Measurements from ENCODE around the gene NANOG. TPM values are rescaled to one million over a fixed set of nuclear protein-coding genes. Genes with fewer than 3 reads are reported as not detected.
"Not testable (repeated sequence)": the region's sequence is repeated elsewhere in the genome, so short reads cannot be mapped to it uniquely, and the experiment has no call there.

The NANOG gene
- total and polyA plus RNA-seq, 2 donors (not counting 3 experiments of a cell fraction or from before 2014, with no cell fraction given): 0.03 TPM; not detected in 1

GRCh38 chr12:7848098-7848422, 58.9 kb downstream of the NANOG start:
- CTCF ChIA-PET: interaction anchor here (2.5 kb wide), 1 partner anchor 14 kb away, joined by 11 read pairs; no protein-coding TSS in a partner anchor
- H3K4me3 ChIP-seq (replicated peaks in 1 of 3; ENCODE audit: insufficient read depth in 1 of 3, low read depth in 1 of 3, low read length in 3 of 3); H3K4me2 ChIP-seq (ENCODE audit: insufficient read depth, low read length); dilution Hi-C loops (cut with MboI; ENCODE audit: extremely low pct_ligation_motif_present, low sequenced_read_pairs); H4K20me1 ChIP-seq (replicated peaks; ENCODE audit: control insufficient read depth, extremely low read depth, insufficient read depth, low read length); H3K27me3 ChIP-seq (ENCODE audit: control insufficient read depth in 2 of 2, insufficient read depth in 2 of 2, low read length in 2 of 2); BruUV-seq (replicated peaks); H3K27ac ChIP-seq (ENCODE audit: insufficient read depth, low read depth, low read length); POLR2A ChIA-PET; H2AFZ ChIP-seq (ENCODE audit: low read depth, low read length); H3K36me3 ChIP-seq (ENCODE audit: control insufficient read depth in 2 of 2, extremely low read depth in 1 of 2, insufficient read depth in 2 of 2, low read length in 2 of 2); H3K9me1 ChIP-seq (replicated peaks; ENCODE audit: control insufficient read depth, extremely low read depth, insufficient read depth, low read length); H3K9me3 ChIP-seq (replicated peaks; ENCODE audit: control insufficient read depth, insufficient read depth, low read length); H3K79me2 ChIP-seq (ENCODE audit: control insufficient read depth, insufficient read depth, low read length); intact Hi-C loops (cut with micrococcal nuclease): not testable (repeated sequence)
- H3K9ac ChIP-seq (replicated peaks; ENCODE audit: extremely low read depth, insufficient read depth, low read length): peak overlapping the region; percentile 9
- FAIRE-seq (peak; percentile 75), DNase-seq (ENCODE audit: low read depth, low spot score) (peak; percentile 19)
- peaks cover 15% of the 10 kb centered on the region for H3K4me1 ChIP-seq (ENCODE audit: control insufficient read depth, extremely low read depth, insufficient read depth, low read length)

Small RNA genes lying within 50 kb of the gene (small RNA-seq; reads per million reads assigned to genes)
- not detected for gene RF00019 (ENCODE audit: insufficient read depth, insufficient read length, low read depth, low replicate concordance)

Other genes with a start within 250 kb of the NANOG start
- not detected in 2 replicates for gene APOBEC1, start 123.5 kb upstream of the NANOG start, total RNA-seq
- gene APOBEC1, start 123.5 kb upstream of the NANOG start, polyA plus RNA-seq: not detected in 2 replicates
- gene GDF3, start 93.6 kb upstream of the NANOG start, total RNA-seq: 4.1 and 5.0 TPM in 2 replicates
- gene GDF3, start 93.6 kb upstream of the NANOG start, polyA plus RNA-seq: 3.1 and 3.2 TPM in 2 replicates
- gene DPPA3, start 78.0 kb upstream of the NANOG start, total RNA-seq: not detected in 2 replicates
- not detected in 2 replicates for gene DPPA3, start 78.0 kb upstream of the NANOG start, polyA plus RNA-seq
- not detected in 2 replicates for gene CLEC4C, start 42.0 kb upstream of the NANOG start, total RNA-seq
- not detected in 2 replicates for gene CLEC4C, start 42.0 kb upstream of the NANOG start, polyA plus RNA-seq
- not detected in 2 replicates for gene NANOGNB, start 24.2 kb upstream of the NANOG start, total RNA-seq
- not detected in 2 replicates for gene NANOGNB, start 24.2 kb upstream of the NANOG start, polyA plus RNA-seq
- 1.5 TPM in 1 of 2 replicates, not detected in the other for gene SLC2A14, start 83.5 kb downstream of the NANOG start, total RNA-seq
- gene SLC2A14, start 83.5 kb downstream of the NANOG start, polyA plus RNA-seq: not detected in 2 replicates
- 13.9 and 25.7 TPM in 2 replicates for gene SLC2A3, start 146.8 kb downstream of the NANOG start, total RNA-seq
- 12.7 and 20.8 TPM in 2 replicates for gene SLC2A3, start 146.8 kb downstream of the NANOG start, polyA plus RNA-seq
- gene FOXJ2, start 243.3 kb downstream of the NANOG start, total RNA-seq: 13.3 and 13.9 TPM in 2 replicates
- gene FOXJ2, start 243.3 kb downstream of the NANOG start, polyA plus RNA-seq: 5.3 and 6.2 TPM in 2 replicates